GM19023 (cell line): ENCODE results near the gene RABGGTB.
"Not testable (repeated sequence)": the region's sequence is repeated elsewhere in the genome, so short reads cannot be mapped to it uniquely, and the experiment has no call there.

ENCODE experiments used
- ATAC-seq: cut with Tn5 transposase; IDR thresholded peaks from one replicate; pipeline ENCODE4 v1.9.1; 2021; ENCODE audit warnings: mild to moderate bottlenecking, moderate library complexity; ENCODE audit not compliant: unreplicated experiment

RABGGTB gene

GRCh38 chr1:75794382-75794781, 8.3 kb downstream of the RABGGTB start:
- no peak for ATAC-seq

- no peak for ATAC-seq
These were observed 9.7 kb downstream of the RABGGTB start for GRCh38 chr1:75795703-75796193.

- no peak for ATAC-seq
These were observed 10.6 kb downstream of the RABGGTB start, which contains the start of gene MSH4 for GRCh38 chr1:75796376-75797272. Gene MSH4, plus strand, starts transcription at chr1:75796882. Its CDS starts 104 bp downstream, at chr1:75796986.

- ATAC-seq: no peak
These were observed 11.2 kb downstream of the RABGGTB start for GRCh38 chr1:75797273-75797588.

GRCh38 chr1:75797606-75798216, 11.7 kb downstream of the RABGGTB start:
- no peak for ATAC-seq

- ATAC-seq: not testable (repeated sequence)
These were observed 15.4 kb downstream of the RABGGTB start for GRCh38 chr1:75801480-75801879.

- ATAC-seq: no peak
These were observed 22.9 kb downstream of the RABGGTB start for GRCh38 chr1:75808921-75809320.

GRCh38 chr1:75810113-75810512, 24.1 kb downstream of the RABGGTB start:
- ATAC-seq: not testable (repeated sequence)

GRCh38 chr1:75811211-75811981, 25.3 kb downstream of the RABGGTB start:
- no peak for ATAC-seq

- no peak for ATAC-seq
These were observed 26.0 kb downstream of the RABGGTB start for GRCh38 chr1:75812065-75812464.

GRCh38 chr1:75823596-75823995, 37.5 kb downstream of the RABGGTB start:
- ATAC-seq: not testable (repeated sequence)

GRCh38 chr1:75836528-75837100, 50.6 kb downstream of the RABGGTB start:
- no peak for ATAC-seq

- ATAC-seq: no peak
These were observed 52.0 kb downstream of the RABGGTB start for GRCh38 chr1:75838079-75838478.

GRCh38 chr1:75841421-75841820, 55.4 kb downstream of the RABGGTB start:
- no peak for ATAC-seq
